ENCODE data around the gene NPLOC4. TPM values are rescaled to one million over a fixed set of nuclear protein-coding genes. Genes with fewer than 3 reads are reported as not detected.

Gene NPLOC4
- total and polyA plus RNA-seq, 2 donors (not counting 1 experiment from before 2014, with no cell fraction given) = 70.2 to 101 TPM

- TF ChIP-seq EZH2 (IDR thresholded peaks at IDR 0.05; ENCODE audit: borderline replicate concordance, insufficient read depth, low read depth, low read length, poor library complexity, severe bottlenecking) = no peak
- TF ChIP-seq, protein P1, sequence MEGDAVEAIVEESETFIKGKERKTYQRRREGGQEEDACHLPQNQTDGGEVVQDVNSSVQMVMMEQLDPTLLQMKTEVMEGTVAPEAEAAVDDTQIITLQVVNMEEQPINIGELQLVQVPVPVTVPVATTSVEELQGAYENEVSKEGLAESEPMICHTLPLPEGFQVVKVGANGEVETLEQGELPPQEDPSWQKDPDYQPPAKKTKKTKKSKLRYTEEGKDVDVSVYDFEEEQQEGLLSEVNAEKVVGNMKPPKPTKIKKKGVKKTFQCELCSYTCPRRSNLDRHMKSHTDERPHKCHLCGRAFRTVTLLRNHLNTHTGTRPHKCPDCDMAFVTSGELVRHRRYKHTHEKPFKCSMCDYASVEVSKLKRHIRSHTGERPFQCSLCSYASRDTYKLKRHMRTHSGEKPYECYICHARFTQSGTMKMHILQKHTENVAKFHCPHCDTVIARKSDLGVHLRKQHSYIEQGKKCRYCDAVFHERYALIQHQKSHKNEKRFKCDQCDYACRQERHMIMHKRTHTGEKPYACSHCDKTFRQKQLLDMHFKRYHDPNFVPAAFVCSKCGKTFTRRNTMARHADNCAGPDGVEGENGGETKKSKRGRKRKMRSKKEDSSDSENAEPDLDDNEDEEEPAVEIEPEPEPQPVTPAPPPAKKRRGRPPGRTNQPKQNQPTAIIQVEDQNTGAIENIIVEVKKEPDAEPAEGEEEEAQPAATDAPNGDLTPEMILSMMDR (IDR thresholded peaks at IDR 0.05) = no peak
- Histone ChIP-seq H3K36me3 (replicated peaks in 1 of 2; ENCODE audit: control extremely low read depth in 1 of 2, control insufficient read depth in 1 of 2, extremely low read depth in 1 of 2, insufficient read depth in 2 of 2, low read length in 1 of 2) (no peaks in the 10 kb centered on the region), H4K20me1 (ENCODE audit: control insufficient read depth, insufficient read depth, low read length, poor library complexity, severe bottlenecking) (peaks cover 23% of the 10 kb centered on the region), H3K4me1 (ENCODE audit: control insufficient read depth in 2 of 2, insufficient read depth in 2 of 2, low read length in 2 of 2) (peaks cover 8 to 21% of the 10 kb centered on the region in 2 donors), H3K9ac (ENCODE audit: low read length) (no peak overlapping the region), H3K79me2 (ENCODE audit: control insufficient read depth, insufficient read depth, low read length) (peaks cover 34% of the 10 kb centered on the region), H3K27me3 (replicated peaks in 1 of 4; ENCODE audit: control extremely low read depth in 1 of 4, control insufficient read depth in 3 of 4, insufficient read depth in 4 of 4, low read length in 3 of 4) (peaks cover 0 to 25% (median 2%) of the 10 kb centered on the region in 4 experiments), H2AFZ (ENCODE audit: insufficient read depth, low read depth, low read length, poor library complexity, severe bottlenecking) (no peak overlapping the region), H3K4me2 (replicated peaks; ENCODE audit: low read depth, low read length, poor library complexity, severe bottlenecking) (no peak overlapping the region), H3K4me3 (ENCODE audit: control extremely low read depth in 1 of 5, extremely low read depth in 1 of 5, insufficient read depth in 1 of 5, low read depth in 2 of 5, low read length in 4 of 5) (no peak overlapping the region), H3K9me3 (ENCODE audit: control extremely low read depth in 1 of 3, control insufficient read depth in 2 of 3, insufficient read depth in 1 of 3, low read length in 2 of 3) (no peaks in the 10 kb centered on the region), H3K27ac (ENCODE audit: low read length in 2 of 2) (no peak overlapping the region)
- 87% methylated on average over 18 of the region's 18 CpGs for whole genome bisulfite sequencing (ENCODE audit: insufficient coverage)
- no peaks in the 10 kb centered on the region for H3K27me3 Mint-ChIP-seq
- DNase-seq (no peak), ATAC-seq (ENCODE audit: low read depth) (no peak)
- H3K9me3 Mint-ChIP-seq (ENCODE audit: insufficient read depth) = no peaks in the 10 kb centered on the region
- no peak overlapping the region for H3K27ac Mint-ChIP-seq
- ChIA-PET CTCF (interaction anchor here (7.3 kb wide), 1 partner anchor 76 kb away, joined by 75 read pairs; no protein-coding TSS in a partner anchor), POLR2A (no interaction called here)
- H3K4me1 Mint-ChIP-seq = peaks cover 6% of the 10 kb centered on the region
- H3K4me3 Mint-ChIP-seq = no peak overlapping the region
- intact Hi-C loops (cut with micrococcal nuclease) = no loop called here
Measured at GRCh38 chr17:81524039-81524864, 112.7 kb downstream of the NPLOC4 start.

DNA sequence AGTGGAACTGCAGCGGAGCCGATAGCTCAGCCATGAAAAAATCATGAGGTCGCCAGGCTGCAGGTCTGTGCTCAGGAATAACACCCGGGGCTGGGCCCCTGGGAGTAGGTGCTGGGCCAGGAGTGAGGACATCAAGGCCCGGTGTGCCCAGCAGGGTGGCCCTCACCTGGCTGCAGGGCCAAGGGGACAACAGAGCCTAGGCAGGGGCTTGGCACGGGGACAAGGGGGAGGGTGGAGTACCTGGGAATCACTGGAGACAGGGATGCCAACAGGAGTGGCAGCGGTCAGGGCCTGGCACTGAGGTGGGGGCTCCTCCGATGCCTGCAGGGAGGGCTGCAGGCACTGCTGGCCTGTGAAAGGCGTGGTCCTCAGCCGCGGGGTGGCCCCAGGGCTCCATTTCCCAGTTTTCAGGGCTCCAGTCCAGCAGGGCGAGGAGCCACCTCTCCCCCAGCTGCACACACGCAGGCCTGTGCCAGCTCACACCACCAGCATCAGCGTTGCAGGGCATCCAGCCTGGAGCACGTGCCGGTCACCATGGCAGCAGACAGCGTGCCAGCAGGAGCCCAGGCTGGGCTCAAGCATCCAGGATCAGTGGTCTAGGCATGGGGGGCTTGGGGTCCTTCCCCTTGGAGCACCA, 113.4 kb downstream of the NPLOC4 start:
- POLR2A ChIA-PET = no interaction called here
- Histone ChIP-seq H3K4me1 (ENCODE audit: control insufficient read depth in 2 of 2, insufficient read depth in 2 of 2, low read length in 2 of 2) (peaks cover 12 to 24% of the 10 kb centered on the region in 2 donors), H3K9me3 (ENCODE audit: control extremely low read depth in 1 of 3, control insufficient read depth in 2 of 3, insufficient read depth in 1 of 3, low read length in 2 of 3) (no peaks in the 10 kb centered on the region), H3K27me3 (replicated peaks in 1 of 4; ENCODE audit: control extremely low read depth in 1 of 4, control insufficient read depth in 3 of 4, insufficient read depth in 4 of 4, low read length in 3 of 4) (peaks cover 0 to 21% (median 2%) of the 10 kb centered on the region in 4 experiments), H3K27ac (ENCODE audit: low read length in 2 of 2) (no peak overlapping the region), H3K79me2 (ENCODE audit: control insufficient read depth, insufficient read depth, low read length) (peaks cover 39% of the 10 kb centered on the region), H3K4me2 (replicated peaks; ENCODE audit: low read depth, low read length, poor library complexity, severe bottlenecking) (no peak overlapping the region), H3K9ac (ENCODE audit: low read length) (no peak overlapping the region), H3K36me3 (replicated peaks in 1 of 2; ENCODE audit: control extremely low read depth in 1 of 2, control insufficient read depth in 1 of 2, extremely low read depth in 1 of 2, insufficient read depth in 2 of 2, low read length in 1 of 2) (no peaks in the 10 kb centered on the region), H3K4me3 (ENCODE audit: control extremely low read depth in 1 of 5, extremely low read depth in 1 of 5, insufficient read depth in 1 of 5, low read depth in 2 of 5, low read length in 4 of 5) (no peak overlapping the region), H2AFZ (ENCODE audit: insufficient read depth, low read depth, low read length, poor library complexity, severe bottlenecking) (no peak overlapping the region), H4K20me1 (ENCODE audit: control insufficient read depth, insufficient read depth, low read length, poor library complexity, severe bottlenecking) (peaks cover 23% of the 10 kb centered on the region)
- DNase-seq = no peak
- Mint-ChIP-seq H3K4me1 (peaks cover 11% of the 10 kb centered on the region), H3K27me3 (no peaks in the 10 kb centered on the region), H3K4me3 (no peak overlapping the region), H3K27ac (no peak overlapping the region), H3K9me3 (ENCODE audit: insufficient read depth) (no peaks in the 10 kb centered on the region)
- TF ChIP-seq, protein P1 (IDR thresholded peaks at IDR 0.05) = peak; percentile 14
- no peak for TF ChIP-seq EZH2 (IDR thresholded peaks at IDR 0.05; ENCODE audit: borderline replicate concordance, insufficient read depth, low read depth, low read length, poor library complexity, severe bottlenecking)
- ATAC-seq (ENCODE audit: low read depth) = no peak
- 58% methylated on average over 17 of the region's 17 CpGs for WGBS (ENCODE audit: insufficient coverage)
- CTCF ChIA-PET = interaction anchor here (0.6 to 7.3 kb wide), 4 partner anchors 11 to 271 kb away, joined by 3 to 75 read pairs (median 4); partner anchors contain the start of gene ACTG1
- intact Hi-C loops (cut with micrococcal nuclease) = no loop called here
